ENCODE data around the gene PRM3. TPM values are rescaled to one million over a fixed set of nuclear protein-coding genes. Genes with fewer than 3 reads are reported as not detected.

PRM3 gene
- polyA plus RNA-seq, 1 donor (not counting 4 experiments of a cell fraction or from before 2014, with no cell fraction given): not detected

GRCh38 chr16:11263737-11264136, 9.7 kb downstream of the PRM3 start:
- no peak for FAIRE-seq
- no peaks in the 10 kb centered on the region for H3K79me2 ChIP-seq (ENCODE audit: control insufficient read depth, insufficient read depth, low read length)
- no peak overlapping the region for H3K9ac ChIP-seq (ENCODE audit: control insufficient read depth, extremely low read depth, insufficient read depth, low read length)
- no peak overlapping the region for H3K27ac ChIP-seq (ENCODE audit: control insufficient read depth, insufficient read depth, low read length)
- peaks cover 5% of the 10 kb centered on the region for H3K27me3 ChIP-seq (ENCODE audit: control insufficient read depth, extremely low read depth, insufficient read depth, low read length)
- no peak overlapping the region for H3K4me2 ChIP-seq (ENCODE audit: control insufficient read depth, extremely low read depth, insufficient read depth, low read depth, low read length)
- H4K20me1 ChIP-seq (ENCODE audit: control insufficient read depth, extremely low read depth, insufficient read depth, low read length): no peaks in the 10 kb centered on the region
- H3K9me1 ChIP-seq (ENCODE audit: control insufficient read depth, extremely low read depth, insufficient read depth, low read length): no peaks in the 10 kb centered on the region
- no peak overlapping the region for H2AFZ ChIP-seq (ENCODE audit: control insufficient read depth, low read length)
- no peak for DNase-seq (ENCODE audit: low read depth, low spot score)
- H3K36me3 ChIP-seq (ENCODE audit: control insufficient read depth in 2 of 2, extremely low read depth in 1 of 2, insufficient read depth in 2 of 2, low read length in 2 of 2): no peaks in the 10 kb centered on the region
- H3K4me3 ChIP-seq (ENCODE audit: control insufficient read depth in 2 of 3, extremely low read depth in 1 of 3, insufficient read depth in 2 of 3, low read depth in 1 of 3, low read length in 3 of 3): no peak overlapping the region
- H3K4me1 ChIP-seq (ENCODE audit: control insufficient read depth, extremely low read depth, insufficient read depth, low read length): no peaks in the 10 kb centered on the region
- TF ChIP-seq CTCF (optimal IDR thresholded peaks at IDR 0.05 in 1 of 3, IDR thresholded peaks at IDR 0.05 in 1 of 3, conservative IDR thresholded peaks at IDR 0.05 in 1 of 3; ENCODE audit: extremely low read depth in 1 of 3, insufficient read depth in 2 of 3, low read length in 3 of 3) (no peak), EZH2 (IDR thresholded peaks at IDR 0.05; ENCODE audit: low read length) (no peak)
- H3K9me3 ChIP-seq (ENCODE audit: control insufficient read depth, low read depth, low read length): no peaks in the 10 kb centered on the region
- dilution Hi-C loops (cut with MboI; ENCODE audit: extremely low pct_ligation_motif_present, low sequenced_read_pairs): no loop called here

- Histone ChIP-seq H3K27me3 (ENCODE audit: control insufficient read depth, extremely low read depth, insufficient read depth, low read length) (peaks cover 5% of the 10 kb centered on the region), H3K36me3 (ENCODE audit: control insufficient read depth in 2 of 2, extremely low read depth in 1 of 2, insufficient read depth in 2 of 2, low read length in 2 of 2) (no peaks in the 10 kb centered on the region), H2AFZ (ENCODE audit: control insufficient read depth, low read length) (no peak overlapping the region), H3K4me2 (ENCODE audit: control insufficient read depth, extremely low read depth, insufficient read depth, low read depth, low read length) (no peak overlapping the region), H3K4me1 (ENCODE audit: control insufficient read depth, extremely low read depth, insufficient read depth, low read length) (no peaks in the 10 kb centered on the region), H3K27ac (ENCODE audit: control insufficient read depth, insufficient read depth, low read length) (no peak overlapping the region), H3K9me3 (ENCODE audit: control insufficient read depth, low read depth, low read length) (no peaks in the 10 kb centered on the region), H4K20me1 (ENCODE audit: control insufficient read depth, extremely low read depth, insufficient read depth, low read length) (no peaks in the 10 kb centered on the region), H3K4me3 (ENCODE audit: control insufficient read depth in 2 of 3, extremely low read depth in 1 of 3, insufficient read depth in 2 of 3, low read depth in 1 of 3, low read length in 3 of 3) (no peak overlapping the region), H3K79me2 (ENCODE audit: control insufficient read depth, insufficient read depth, low read length) (no peaks in the 10 kb centered on the region), H3K9ac (ENCODE audit: control insufficient read depth, extremely low read depth, insufficient read depth, low read length) (no peak overlapping the region), H3K9me1 (ENCODE audit: control insufficient read depth, extremely low read depth, insufficient read depth, low read length) (no peaks in the 10 kb centered on the region)
- TF ChIP-seq EZH2 (IDR thresholded peaks at IDR 0.05; ENCODE audit: low read length): no peak
- no peak for TF ChIP-seq CTCF (optimal IDR thresholded peaks at IDR 0.05 in 1 of 3, IDR thresholded peaks at IDR 0.05 in 1 of 3, conservative IDR thresholded peaks at IDR 0.05 in 1 of 3; ENCODE audit: extremely low read depth in 1 of 3, insufficient read depth in 2 of 3, low read length in 3 of 3)
- DNase-seq (ENCODE audit: low read depth, low spot score): no peak
- dilution Hi-C loops (cut with MboI; ENCODE audit: extremely low pct_ligation_motif_present, low sequenced_read_pairs): no loop called here
- FAIRE-seq: no peak
Measured at GRCh38 chr16:11262915-11263314, 10.5 kb downstream of the PRM3 start.

Data from keratinocyte (primary cell).